Measurements from ENCODE around the gene DAPK1.

Gene DAPK1

DNA sequence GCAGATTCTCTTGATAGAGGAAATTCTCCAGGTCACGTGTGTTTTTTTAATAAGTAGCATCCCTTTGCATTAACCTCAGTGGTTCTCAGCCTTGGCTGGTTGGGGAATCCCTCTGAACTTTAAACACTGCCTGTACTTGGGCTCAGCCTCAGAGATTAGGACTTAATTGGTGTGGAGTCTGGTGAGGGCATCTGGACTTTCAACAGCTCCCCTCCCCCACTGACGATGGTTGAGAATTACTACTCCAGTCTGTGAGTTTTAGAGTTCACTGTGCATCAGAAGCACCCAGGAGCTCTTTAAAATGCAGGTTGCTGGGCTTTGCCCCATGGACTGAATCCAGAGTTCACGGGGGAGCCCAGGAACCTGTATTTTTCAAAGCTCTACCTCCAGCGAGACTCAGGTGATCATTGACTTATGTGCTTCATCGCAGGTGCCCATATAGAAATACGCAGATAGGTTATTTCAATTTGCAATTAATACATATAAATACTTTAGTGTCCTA lies 71.4 kb downstream of the DAPK1 start:
- DNase-seq (ENCODE audit: low read depth) = no peak

- DNase-seq (ENCODE audit: low read depth) = no peak
Measured at GRCh38 chr9:87569518-87569917, 71.9 kb downstream of the DAPK1 start.

DNA sequence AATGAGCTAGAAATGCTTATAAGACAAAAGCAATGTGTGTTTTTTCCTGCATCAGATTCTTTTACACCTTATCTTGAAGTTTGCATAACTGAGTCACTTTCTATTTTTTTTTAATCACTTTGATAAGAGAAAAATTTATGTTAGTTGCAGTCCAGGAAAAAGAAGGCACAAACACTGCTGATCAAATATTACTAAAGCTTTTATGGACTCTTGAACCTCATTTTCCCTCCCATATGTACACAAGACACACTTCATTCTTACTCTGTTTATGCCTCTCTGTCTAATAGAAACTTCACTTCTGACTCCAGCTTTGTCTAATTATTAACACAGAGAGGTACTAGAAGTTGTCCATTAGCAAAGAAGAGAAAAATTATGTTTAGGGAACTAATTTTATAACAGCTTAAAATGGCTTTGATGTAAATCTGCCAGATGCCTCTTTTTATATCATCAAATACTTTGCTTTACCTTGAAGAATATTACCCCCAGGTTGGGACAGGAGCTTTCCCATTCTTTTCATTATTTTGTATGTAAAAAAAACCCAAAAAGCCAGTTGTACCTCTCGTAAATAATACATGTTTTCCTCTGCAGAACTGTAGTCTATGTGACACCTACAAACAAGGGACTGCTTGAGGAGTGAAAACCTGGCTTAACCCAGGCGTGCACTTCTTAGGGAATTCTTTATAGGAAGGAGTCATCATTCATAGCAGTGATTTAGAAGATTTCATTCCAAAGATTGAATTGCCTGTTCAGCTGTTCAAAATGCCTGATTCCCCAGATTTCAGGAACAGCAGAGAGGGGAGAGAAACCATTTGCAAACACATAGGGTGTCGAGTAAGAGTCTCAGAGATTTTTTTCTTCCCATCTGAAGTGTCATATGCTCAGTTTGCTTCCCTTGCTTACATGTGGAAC lies 72.6 kb downstream of the DAPK1 start:
- no peak for DNase-seq (ENCODE audit: low read depth)

DNA sequence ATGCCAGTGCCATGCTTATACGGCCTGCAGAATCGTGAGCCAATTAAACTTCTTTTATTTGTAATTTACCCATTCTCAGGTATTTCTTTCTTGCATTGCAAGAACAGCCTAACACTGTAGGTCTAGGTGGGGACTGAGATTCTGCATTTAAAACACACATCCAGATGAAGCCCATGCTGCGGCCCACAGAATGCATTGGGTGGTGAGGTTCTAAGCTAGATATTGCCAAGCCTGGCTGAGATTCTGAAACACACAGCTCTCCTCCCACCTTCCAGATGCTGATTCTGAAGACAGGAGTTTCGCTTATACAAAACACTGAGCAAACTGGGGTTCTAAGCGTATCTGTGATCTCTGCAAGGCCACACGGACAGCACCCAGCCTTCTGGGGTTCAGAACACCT lies 75.1 kb downstream of the DAPK1 start:
- DNase-seq (ENCODE audit: low read depth) = no peak

GRCh38 chr9:87573841-87574342 lies 76.2 kb downstream of the DAPK1 start:
- no peak for DNase-seq (ENCODE audit: low read depth)

DNA sequence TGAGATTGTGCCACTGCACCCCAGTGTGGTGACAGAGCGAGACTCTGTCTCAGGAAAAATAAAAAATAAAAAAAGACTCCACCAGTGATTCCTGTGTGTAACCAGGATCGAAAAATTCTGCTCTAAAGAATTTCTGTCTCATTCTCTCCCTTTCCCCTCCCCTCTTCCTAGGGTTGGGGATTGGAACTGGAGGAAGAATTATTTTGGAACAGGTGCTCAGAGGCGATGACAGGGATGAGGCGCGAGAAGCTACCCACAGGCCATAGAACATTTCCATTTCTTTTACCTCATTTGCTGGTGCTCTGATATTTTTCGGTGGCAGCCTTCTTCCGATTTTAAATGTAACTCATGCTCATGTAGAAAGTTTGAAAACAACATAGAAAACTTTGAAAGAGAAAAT lies 80.1 kb downstream of the DAPK1 start:
- no peak for DNase-seq (ENCODE audit: low read depth)

- no peak for DNase-seq (ENCODE audit: low read depth)
Measured at GRCh38 chr9:87578625-87579024, 81.0 kb downstream of the DAPK1 start.

GRCh38 chr9:87579781-87580541 lies 82.3 kb downstream of the DAPK1 start:
- no peak for DNase-seq (ENCODE audit: low read depth)

GRCh38 chr9:87580941-87581438 lies 83.3 kb downstream of the DAPK1 start:
- DNase-seq (ENCODE audit: low read depth) = no peak

DNA sequence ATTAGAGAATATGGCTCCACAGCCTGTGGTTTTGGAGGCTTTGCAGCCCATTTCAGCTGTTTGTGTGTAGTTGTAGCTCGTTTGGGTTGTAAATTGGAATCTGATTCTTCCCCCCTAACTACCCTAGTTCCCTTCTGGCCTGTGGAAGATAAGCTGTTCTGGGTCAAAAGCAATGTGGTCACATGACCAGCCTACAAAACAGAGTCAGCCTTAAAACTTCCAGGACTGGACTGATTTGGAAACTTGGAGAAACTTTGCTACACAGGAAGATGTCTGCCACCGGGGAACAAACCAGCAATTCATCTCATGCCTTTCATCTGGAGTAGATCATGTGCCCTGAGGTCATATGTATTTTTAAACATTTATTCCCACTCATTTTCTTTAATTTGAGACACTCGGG lies 83.8 kb downstream of the DAPK1 start:
- no peak for DNase-seq (ENCODE audit: low read depth)

GRCh38 chr9:87581949-87582637 lies 84.4 kb downstream of the DAPK1 start:
- DNase-seq (ENCODE audit: low read depth) = no peak

DNA sequence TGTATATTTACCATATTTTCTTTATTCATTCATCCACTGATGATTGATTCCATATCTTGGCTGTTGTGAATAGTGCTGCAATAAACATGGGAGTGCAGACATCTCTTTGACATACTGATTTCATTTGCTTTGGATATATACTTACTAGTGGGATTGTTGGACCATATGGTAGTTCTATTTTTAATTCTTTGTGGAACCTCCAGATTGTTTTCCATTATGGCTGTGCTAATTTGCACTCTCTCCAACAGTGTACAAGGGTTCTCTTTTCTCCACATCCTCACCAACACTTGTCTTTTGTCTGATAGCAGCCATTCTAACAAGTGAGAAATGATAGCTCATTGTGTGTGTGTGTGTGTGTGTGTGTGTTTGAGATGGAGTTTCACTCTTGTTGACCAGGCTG lies 86.7 kb downstream of the DAPK1 start:
- no peak for DNase-seq (ENCODE audit: low read depth)

- no peak for DNase-seq (ENCODE audit: low read depth)
Measured at GRCh38 chr9:87585123-87585855, 87.6 kb downstream of the DAPK1 start.

DNA sequence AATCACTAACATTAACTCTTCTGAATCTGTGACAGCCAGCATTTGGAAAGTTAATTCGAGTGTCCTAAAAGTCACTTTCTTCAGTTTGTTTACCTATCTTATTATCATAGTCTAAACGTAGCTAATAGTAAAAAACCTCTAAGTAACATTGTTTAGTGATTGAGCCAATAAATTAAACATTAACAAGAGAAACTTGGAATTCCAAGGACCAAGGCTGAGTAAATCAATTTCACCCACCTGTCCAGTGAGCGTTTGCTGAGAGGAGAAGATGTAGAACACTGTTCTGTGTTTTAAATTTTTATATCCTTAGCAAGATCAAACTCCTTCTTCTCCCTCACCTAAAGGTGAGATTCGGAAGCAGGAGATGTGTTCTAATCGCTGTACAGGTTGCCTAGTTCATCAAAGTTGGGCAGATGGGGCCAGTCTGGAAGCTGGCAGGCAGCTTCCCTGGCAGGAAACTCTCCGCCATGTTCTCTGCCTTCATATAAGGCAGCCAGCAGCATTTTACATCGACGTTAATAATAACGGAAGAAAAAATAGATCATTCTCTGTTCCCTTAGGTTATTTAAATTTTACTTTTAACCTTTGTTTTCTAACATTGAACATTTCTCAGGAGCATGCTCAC lies 89.2 kb downstream of the DAPK1 start:
- no peak for DNase-seq (ENCODE audit: low read depth)

DNA sequence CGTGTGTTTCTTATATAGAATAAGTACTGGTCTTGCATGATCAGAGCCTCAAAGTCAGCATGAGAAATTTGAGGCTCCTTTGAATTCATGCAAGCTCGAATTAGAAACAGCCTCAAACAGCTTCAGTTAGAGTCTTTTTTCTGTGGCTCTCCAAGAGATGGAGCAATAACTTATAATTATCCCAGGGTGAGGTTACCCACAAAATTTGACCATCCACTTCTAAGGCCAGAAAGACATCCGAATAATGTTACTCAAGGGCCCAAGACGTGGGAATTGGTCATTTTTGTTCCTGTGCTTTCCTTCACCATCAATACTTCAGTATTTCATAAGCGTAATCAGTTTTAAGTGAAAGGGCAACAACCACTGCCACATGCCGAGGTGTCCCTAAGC lies 89.7 kb downstream of the DAPK1 start:
- DNase-seq (ENCODE audit: low read depth) = no peak

DNA sequence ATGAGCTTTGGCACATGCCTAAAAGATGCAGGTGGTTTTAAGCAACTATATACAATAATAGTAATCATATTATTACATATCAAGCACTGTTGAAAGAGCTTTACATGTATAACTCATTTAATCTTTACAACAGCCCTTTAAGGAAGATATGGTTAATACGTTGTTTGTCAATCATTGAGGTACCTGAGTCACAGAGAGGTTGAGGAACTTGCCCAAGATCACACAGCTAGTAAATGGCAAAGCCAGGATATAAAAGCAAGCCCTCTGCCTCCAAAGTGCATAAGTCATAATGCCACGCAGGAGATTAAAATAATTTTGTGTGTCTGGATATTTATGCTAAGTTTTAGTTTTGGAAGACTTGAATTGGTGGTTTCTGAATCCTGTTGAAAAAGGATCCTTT lies 90.2 kb downstream of the DAPK1 start:
- DNase-seq (ENCODE audit: low read depth) = no peak

DNA sequence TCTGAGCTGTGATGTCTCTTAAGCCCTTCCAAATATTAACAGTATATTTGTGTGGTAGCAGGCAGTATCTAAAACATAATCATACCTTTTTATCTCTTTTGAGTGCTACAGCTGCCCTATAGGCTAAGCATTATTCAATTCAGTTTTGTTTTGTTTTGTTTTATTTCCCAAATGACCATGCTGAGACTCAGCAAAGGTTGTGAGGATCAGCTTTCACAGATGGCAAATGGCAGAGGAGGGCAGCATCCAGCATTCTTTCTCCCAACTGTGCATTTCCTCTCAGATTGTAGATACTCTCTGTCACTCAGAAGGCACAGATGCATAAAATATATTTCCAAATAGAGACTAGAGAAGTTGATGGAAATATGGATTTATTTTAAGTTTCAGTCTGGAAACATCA lies 90.7 kb downstream of the DAPK1 start:
- DNase-seq (ENCODE audit: low read depth) = no peak

- no peak for DNase-seq (ENCODE audit: low read depth)
Measured at GRCh38 chr9:87590996-87591395, 93.3 kb downstream of the DAPK1 start.

DNA sequence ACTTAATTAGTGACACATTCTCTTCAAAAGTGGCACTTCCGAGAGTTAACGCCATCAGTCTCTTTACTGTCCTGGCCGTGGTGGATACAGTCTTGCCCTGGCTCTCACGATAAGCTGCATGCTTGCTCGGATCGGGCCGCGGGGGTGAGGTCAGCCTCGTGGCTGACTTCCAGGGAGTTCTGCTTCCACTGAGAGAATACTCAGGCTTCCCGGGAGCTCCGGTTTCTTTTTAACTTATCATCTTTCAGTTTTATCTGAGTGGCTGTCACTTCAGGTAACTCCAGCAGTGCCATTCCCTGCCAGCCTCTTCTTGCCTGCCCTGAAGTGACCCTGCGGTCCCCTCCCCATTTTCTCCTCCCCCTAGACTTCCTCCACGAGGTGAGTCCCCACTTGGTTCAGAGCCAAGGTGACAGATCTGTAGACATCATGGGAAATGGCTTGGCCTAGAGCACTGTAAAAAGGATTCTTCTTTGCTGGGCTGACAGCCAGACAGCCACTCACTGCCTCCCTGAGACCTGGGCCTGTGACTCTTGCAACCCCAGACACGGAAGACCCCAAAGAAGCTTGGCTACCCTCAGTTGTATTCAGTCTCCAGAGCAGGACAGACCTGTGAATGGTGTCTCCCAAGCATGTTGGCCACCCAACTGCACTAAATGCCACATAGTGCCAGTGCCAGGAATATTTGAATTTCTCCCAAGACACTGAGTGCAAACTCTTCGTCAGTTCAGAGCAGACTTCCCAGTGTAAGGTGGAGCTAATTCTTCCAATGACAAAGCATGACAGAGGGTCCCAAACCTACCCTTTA lies 95.1 kb downstream of the DAPK1 start:
- no peak for DNase-seq (ENCODE audit: low read depth)

DNA sequence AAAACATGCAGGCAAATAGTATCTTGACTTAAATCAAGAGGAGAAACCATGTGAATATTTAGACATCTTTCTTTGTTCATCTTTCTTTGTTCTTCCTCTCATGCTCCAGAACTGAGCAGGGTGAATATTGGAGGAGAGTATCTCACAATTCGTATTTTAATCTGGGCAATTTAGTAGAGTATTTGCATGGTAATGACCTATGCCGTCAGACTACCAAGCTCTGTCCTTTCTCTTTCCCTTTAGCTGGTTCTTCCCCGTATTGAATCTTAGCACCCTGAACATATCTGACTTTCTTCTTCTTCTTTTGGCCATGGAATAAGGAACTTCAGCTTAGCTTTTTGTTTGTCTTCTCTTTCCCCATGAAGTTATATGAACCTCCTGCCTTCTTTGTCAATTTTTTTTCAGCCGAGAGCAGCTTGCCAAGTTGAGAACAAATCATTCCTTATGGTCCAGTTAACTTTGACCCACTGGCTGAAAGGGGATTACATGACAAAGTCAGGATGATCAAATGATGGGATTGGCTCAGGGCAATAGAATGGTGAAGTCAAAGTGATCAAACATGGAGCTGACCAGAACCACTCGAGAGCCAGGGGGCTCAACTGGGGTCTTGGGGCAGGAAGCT lies 95.8 kb downstream of the DAPK1 start:
- no peak for DNase-seq (ENCODE audit: low read depth)

Measured in activated T-cell treated with anti-CD3 and anti-CD28 coated beads for 1 hour (primary cell).